Measurements from ENCODE around the gene PPP1R14C.
"Not testable (repeated sequence)": the region's sequence is repeated elsewhere in the genome, so short reads cannot be mapped to it uniquely, and the experiment has no call there.

PPP1R14C gene

DNA sequence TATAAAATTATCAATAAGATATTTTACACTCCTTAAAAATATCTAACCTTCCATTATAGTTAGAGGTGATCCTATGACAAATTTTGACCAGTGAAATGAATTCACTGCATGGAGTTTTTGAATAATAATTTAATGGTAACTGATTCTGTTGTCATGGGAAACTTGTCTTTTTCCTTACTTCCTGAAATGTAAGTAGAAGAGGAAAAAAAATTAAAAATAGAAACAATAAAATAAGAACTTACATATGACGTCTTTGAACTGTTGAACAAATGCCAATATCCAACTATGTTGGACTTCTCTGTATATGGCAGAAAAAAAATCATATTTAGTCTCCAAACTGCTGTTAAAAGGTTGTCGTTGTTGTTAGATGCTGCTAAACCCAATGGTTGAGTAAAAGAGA lies 26.3 kb downstream of the PPP1R14C start:
- no peak for DNase-seq (ENCODE audit: low read depth in 2 of 2)

DNA sequence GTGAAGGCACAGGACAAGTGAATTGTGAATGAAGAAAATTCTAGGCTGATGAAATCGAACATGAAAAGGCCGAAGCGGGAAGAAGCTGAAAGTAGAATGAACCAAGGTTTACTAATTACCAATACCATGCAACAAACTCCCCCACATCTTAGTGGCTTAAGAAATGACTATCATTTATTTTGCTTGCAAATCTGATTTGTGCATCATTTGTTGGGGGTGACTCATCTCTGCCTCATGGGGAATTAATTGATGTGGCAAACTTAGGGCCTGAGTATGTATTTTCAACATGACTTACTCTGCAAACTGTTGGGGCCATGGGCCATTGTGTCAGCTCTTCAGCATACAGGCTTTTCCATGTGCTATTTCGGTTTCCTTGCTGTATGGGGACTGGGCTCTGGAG lies 26.8 kb downstream of the PPP1R14C start:
- DNase-seq (ENCODE audit: low read depth in 2 of 2): peak; percentile 25 to 38

DNA sequence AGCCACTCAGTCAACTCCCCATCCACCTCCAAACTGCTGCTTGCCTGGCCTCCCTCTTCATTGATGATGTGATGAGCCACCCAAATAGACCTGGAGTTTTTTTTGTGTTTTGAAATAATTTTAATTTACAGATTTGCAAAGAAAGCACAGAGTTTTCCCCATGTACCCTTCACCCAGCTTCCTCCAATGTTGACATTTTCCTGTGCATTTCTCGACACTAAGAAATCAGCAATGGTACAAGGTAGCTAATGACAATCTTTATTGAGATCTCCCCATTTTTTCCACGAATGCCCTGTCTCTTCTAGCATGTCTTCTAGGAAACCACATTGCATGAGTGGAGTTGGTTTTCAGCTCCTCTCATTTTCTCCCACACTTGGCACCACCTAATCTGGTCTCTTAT lies 30.1 kb downstream of the PPP1R14C start:
- DNase-seq (ENCODE audit: low read depth in 2 of 2): no peak

DNA sequence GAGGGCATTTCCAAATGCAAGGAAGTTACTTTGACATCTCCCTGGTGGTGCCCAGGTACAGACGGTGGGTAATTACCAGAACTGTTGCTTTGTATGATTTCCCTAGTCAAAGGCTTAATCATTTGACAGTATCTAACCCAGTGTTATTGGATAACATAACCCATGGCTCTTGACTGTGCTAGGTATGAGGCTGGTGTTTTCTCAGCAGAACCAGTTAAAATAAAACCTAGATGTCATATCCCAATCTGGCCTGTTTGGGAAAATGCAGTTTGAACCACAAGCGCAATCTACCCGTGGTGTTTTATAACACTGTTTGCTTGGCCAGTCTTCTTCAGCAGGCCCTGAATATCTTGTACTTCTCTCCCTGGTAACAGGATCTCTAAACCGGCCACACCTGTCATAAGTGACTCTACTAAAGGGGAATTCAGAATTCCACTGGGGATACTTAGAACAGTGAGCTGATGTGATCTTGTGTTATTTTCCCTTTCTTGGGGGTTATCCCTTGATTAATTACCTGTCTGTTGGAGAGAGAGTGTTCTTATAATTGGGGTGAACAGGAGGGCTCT lies 32.8 kb downstream of the PPP1R14C start:
- no peak for DNase-seq (ENCODE audit: low read depth in 2 of 2)

DNA sequence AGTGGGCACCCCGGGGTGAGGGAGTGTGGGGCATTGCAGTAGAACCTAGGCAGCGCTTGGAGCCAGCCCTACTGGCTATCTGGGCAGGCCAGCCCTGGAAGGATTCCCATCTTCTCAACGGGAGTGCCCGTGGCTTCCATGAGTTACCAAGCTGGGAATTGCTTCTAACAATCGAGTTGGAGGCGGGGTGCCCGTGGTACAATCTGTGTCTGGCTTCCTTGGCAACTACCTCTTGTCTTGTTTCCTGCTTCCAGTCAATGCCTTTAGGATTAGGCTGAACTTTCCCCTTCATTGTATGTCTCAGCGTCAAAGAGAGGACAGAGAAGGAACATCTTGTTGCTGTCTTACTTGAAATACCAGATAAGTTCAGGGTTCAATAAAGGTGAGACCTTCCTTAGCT lies 33.3 kb downstream of the PPP1R14C start:
- DNase-seq (ENCODE audit: low read depth in 2 of 2): no peak

DNA sequence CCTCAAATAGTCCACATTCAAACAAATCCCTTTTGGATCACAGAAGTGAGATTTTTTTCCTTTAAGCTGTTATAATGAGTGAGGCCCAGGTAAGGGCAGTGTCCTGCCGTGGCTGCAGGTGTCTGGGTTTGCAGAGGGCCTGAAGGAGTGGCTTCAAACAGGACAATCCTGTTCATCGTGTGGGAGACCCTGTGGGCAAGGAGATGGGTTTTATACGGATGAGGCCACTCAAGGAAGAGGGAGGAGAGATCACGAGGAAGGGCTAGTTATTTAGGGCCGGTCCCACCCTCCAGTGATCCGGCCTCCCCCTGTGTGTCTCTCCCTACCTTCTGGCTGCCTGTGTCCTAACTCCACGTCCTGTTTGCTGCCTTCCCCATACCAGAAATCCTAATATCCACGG lies 33.8 kb downstream of the PPP1R14C start:
- no peak for DNase-seq (ENCODE audit: low read depth in 2 of 2)

DNA sequence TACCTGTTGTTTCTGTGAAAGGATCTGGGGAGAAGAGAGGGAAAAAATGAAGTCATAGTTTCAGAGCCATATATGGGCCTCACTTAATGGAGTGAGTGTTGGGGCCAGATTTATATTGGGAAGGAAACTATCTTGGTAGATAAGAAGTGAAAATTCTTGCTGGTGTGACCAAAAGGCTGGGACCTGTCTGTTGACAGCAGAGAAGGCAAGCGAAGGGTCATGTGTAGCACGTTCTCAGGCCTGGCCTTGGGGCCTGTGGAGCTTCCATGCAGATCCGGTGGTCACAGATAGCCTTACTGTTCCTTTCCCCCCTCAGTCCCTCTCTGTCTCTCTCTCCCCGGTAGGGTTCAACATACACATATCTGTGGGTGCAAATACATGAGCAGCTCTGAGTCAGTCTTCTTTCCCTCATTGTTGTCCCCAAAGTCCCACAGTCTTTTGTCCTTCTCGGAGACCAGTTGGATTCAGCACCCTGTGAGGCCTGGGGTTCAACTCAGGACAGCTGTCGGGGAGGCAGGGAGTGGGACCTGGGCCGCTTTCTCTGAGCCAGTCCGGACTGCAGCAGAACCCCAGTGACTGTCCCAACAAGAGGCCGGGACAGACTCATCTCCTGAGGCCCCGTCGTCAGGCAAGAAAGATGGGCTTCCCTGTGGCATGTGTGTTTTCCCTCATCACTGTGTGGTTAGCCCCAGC lies 34.6 kb downstream of the PPP1R14C start:
- no peak for DNase-seq (ENCODE audit: low read depth in 2 of 2)

DNA sequence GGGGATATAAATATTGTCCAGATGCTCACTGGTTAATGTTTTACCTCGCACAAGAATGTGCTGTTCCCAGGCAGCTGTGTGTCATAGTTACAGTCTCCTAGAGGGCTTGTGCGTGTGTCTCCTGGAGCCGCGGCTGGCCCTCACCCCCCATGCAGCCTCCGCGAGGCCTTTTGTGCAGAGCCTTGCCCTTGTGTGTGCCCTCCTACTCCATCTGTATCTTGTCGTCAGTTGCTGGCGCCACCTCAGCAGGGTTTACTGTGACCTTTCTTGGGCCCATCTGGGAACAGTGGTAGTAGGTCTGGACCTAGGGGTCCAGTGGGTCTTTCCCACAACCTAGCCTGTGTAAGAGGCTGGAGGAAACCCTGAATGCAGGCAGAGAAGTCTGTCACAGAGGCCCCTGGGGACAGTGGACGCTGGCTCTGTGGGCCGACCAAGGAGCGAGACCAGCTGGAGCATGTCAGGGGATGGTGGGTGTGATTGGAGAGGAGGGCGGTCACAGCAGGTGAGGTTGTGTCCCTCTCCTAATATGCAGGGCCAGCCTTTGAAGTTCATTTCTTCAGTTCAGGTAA lies 35.2 kb downstream of the PPP1R14C start:
- no peak for DNase-seq (ENCODE audit: low read depth in 2 of 2)

DNA sequence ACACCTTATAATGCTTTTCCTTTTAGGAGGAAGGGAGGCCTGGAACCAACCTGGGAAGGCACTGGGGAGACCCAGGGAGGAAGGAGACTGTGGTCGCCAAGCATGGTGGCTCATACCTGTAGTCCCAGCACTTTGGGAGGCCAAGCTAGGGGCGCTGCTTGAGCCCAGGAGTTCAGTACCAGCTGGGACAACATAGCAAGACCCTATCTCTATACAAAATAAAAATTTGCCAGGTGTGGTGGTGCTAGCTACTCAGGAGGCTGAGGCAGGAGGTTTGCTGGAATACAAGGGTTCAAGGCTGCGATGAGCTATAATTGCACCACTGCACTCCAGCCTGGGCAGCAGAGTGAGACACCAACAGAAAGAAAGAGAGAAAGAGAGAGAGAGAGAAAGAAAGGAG lies 36.2 kb downstream of the PPP1R14C start:
- no peak for DNase-seq (ENCODE audit: low read depth in 2 of 2)

DNA sequence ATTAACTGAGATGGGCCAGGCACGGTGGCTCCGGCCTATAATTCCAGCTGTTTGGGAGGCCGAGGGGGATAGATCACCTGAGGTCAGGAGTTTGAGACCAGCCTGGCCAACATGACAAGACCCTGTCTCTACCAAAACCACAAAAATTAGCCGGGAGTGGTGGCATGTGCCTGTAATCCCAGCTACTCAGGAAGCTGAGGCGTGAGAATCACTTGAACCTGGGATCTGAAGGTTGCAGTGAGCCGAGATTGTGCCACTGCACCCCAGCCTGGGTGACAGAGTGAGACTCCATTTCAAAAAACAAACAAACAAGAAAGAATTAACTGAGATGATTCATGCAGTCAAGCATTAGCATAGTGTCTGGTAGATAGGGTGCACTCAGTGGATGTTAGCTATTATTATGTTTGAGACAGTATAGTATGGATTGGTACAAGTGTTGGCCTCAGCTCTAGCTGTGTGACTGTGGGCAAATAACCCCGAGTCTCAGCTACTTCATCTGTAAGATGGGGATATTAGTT lies 37.1 kb downstream of the PPP1R14C start:
- DNase-seq (ENCODE audit: low read depth in 2 of 2): not testable (repeated sequence)

DNA sequence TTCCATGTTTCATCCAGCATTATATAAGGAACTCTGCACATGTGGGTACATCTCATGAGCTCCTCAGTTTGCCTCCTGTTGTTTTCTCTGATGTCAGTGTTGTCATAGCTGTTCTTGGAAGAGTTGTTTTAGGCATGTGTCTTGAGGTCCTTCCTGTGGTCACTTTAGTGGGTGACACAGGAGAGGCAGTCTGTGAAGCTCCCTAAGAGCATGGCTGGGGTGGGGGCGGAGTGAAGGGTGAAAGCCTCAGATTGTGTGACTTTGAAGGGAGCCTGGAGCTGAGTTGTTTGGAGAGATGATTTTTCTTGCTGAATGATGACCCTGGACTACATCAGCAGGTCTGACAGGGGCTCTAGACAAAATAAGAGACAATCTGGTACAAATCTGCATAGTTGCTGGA lies 37.7 kb downstream of the PPP1R14C start:
- DNase-seq (ENCODE audit: low read depth in 2 of 2): no peak

DNA sequence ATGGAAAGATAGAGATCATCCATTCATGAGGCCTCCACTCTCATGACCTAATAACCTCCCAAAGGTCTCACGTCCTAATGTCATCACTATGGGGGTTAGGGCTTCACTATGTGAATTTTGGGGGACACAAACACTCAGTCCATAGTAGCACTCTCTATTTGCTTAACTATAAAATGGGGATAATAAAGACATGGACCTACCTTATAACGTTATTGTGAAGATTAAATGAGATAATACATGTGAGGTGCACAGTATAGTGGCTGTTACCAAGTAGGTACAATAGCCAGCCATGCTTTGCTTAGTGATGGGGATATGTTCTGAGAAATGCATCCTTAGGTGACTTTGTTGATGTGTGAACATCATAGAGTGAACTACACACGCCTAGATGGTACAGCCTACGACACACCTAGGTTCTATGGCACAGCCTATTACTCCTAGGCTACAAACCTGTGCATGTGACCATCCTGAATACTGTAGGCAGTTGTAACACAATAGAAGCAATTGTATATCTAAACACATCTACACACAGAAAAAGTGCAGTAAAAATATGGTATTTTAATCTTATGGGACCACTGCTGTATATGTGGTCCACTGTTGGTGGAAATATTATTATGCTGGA lies 39.7 kb downstream of the PPP1R14C start:
- DNase-seq (ENCODE audit: low read depth in 2 of 2): no peak

DNA sequence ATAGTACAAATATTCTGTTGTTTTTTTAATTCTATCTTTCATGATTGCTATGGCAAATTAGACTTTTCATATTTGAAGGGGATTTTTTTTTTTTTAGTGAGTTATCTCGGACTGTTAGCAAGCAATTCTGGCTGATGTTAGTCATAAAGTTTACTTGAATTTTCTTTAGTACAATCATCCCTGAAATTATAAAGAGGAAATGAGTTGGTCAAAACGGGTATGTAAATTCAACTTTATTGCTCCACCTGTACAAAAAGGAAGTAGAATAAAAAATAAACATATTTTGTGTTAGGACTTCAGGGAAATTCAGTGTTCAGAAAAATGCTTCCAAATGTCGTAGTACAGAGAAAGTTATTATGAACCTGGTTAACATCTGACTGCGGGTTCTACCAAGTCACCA lies 40.3 kb downstream of the PPP1R14C start:
- DNase-seq (ENCODE audit: low read depth in 2 of 2): no peak

DNA sequence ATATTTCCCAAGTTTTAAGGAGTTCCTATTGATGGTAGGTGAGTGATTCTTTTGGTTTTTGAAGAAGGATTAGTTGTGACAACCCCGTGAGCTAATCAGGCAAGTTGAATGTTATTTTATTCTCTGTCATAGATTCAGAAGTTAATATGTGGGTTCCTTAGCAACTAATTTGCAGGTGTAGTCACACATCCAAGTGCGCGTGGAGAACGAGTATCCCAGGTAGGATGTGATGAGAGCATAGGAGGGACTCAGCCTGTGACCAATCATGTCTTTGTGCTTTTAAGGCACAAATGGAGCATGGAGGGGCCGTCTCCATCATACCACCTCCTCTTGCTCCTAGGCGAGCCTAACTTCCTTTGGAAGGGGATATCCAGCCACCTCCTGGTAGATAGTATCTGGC lies 41.1 kb downstream of the PPP1R14C start:
- DNase-seq (ENCODE audit: low read depth in 2 of 2): no peak

DNA sequence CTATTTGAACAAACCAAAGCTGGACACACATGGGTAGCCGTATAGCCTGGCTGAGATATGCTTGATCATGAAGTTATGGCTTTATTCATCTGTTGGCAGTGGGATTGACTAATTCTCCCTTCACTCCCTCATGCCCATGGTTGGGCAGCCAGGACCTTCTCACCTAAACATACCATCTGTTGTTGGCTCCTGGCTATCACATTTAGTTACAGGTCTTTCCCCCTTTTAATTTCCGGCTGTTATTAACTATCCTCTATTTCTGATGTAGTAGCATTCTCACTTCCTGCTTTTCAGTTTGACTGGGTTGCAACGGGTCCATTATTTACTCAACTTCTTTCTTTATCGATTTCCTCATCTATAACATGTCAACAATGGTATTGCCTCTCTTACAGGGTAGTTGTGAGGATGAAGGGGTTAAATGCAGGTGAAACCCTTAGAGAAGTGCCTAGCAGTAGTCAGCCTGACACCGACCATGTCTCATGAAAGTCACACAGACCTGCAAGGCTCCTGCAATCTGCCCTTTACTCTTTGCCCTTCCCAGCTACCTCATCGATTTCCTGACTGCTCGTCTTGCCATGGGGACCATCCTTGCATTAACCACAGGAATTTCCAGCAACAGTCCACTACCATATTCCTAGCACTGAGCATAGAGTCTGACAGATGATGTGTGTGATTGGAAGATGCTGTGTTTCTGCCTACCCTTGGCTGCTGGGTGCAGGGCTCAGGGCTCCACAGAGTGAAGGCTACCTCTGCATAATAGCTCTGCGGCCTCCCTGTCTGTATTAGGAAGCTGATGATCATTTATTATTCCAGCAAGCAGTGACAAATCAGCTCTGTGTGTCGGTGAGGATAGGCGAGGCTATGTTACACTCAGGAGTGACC lies 42.2 kb downstream of the PPP1R14C start:
- DNase-seq (ENCODE audit: low read depth in 2 of 2): no peak

DNA sequence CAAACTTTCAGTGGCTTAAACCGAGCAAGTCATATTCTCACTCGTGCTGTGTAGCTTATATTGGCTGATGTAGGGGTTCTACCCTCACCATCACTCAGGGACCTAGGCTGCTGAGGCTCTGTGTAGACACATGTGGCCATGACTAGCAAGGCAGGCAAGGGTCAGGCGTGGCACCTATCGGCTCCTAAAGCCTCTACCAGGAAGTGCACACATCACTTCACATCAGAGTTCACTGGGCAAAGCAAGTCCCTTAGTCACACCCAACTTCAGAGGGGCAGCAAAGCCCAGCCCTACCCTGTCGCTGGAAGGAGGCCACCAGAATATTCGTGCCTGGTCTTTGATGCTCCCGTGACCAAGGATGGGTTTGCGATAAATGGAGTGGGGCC lies 42.9 kb downstream of the PPP1R14C start:
- no peak for DNase-seq (ENCODE audit: low read depth in 2 of 2)

DNA sequence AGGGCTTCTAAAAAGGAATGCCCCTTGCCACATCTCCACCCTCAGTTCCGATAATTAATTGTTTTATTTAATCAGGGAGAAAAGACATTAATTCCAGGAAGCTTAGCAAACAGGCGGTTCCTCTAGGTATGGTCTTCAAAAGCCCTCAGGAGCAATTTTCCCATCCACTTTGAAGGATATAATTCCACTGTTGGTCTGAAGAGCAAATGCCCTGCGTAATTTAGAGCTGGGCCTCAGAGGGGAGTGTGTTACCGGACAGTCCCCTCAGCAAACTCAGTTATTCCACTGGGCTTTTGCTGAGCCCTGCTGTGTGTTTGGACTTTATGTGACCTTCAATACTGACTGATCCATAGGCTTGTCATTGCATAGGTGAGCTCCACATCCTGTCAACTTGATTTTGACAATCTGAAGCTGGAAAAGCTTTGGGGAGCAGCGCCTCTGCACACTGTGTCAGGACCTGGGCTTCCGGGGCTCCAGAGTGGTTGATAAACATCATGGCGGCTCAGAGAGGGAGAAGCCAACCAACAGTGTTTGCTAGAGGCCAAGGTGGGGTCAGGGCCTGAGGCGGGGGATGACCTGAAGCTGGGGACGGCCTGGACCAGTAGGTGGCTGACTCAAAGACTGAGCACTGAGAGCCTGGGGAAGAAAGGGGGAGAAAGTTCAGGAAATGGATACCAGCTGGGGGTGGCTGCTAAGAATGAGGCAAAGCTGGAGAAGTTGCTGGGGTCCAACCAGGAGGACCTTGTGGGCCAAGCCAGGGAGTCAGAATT lies 43.5 kb downstream of the PPP1R14C start:
- no peak for DNase-seq (ENCODE audit: low read depth in 2 of 2)

DNA sequence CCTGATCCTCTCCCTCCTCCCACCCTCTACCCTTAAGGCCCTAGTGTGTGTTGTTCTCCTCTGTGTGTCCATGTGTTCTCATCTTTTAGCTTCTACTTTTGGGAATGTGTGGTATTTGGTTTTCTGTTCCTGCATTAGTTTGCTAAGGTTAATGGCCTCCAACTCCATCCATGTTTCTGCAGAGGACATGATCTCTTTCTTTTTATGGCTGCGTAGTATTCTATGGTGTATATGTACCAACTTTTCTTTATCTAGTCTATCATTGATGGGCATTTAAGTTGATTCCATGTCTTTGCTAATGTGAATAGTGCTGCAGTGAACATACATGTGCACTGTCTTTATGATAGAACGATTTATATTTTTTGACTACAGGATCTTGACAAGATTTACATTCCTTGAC lies 44.6 kb downstream of the PPP1R14C start:
- DNase-seq (ENCODE audit: low read depth in 2 of 2): not testable (repeated sequence)

DNA sequence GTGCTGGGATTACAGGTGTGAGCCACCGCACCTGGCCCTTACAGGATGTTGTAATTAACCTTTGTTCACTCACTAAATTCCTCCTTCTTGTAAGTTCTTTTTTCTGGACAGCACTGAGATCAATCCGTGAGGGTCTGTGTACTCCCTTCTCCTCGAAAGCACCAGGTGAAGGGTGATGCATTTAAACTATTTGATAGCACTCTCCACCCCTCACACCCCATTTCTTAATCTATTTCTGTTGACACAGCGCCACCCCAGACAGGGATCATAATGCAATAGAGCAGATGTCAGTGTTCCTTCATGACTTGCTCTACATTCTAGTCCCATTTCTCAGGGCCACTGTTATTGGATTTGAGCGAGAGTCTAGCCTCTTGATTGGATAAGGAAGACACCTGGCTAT lies 46.3 kb downstream of the PPP1R14C start:
- DNase-seq (ENCODE audit: low read depth in 2 of 2): no peak

DNA sequence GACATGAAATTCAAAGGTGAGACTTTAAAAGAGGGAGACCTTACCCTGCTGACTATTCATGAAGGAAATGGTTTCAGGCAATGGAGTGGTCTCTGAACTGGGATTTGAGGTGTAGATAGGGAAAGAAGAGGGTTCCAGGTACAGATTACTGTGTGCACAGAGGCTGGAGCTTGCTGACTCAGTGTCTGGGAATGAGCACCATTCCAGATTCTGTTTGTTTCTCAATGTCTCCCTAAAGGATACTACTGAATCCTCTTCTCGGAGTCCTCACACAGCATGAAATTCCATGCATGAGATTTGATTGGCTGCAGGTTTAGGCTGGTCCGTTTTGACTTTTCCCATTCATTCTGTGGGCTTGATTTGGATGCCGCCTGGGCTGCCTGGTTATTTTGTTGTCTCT lies 49.0 kb downstream of the PPP1R14C start:
- DNase-seq (ENCODE audit: low read depth in 2 of 2): no peak

DNA sequence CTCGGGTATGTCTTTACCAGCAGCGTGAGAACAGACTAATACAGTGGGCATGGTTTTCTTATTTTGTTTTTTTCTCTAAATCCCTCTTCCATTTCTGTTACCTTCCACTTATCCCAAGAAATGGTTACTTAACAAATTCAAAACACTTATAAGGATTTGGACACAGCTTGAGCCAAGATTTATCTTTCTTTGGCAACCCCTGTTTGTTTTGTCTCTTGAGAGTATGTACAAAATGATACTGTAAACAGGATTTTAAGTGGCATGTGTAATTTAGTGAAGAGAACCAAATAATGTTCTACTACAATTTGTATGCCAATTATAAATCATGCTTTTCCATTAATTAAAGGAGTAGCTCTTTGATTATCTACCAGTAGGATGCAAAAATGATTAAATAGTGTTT lies 51.4 kb downstream of the PPP1R14C start:
- no peak for DNase-seq (ENCODE audit: low read depth in 2 of 2)

Measured in stimulated activated CD8-positive, alpha-beta memory T cell treated with anti-CD3 and anti-CD28 coated beads, Interleukin-15, amount 100 ng/mL, for 48 hours (primary cell).